Stimulated activated CD4-positive, alpha-beta T cell treated with anti-CD3 and anti-CD28 coated beads, Interleukin-15, amount 100 ng/mL, for 1 hour (primary cell): ENCODE results near the gene SPP1.

Experiments used
- DNase-seq, 2 donors: peaks; one replicate each; pipeline ENCODE4 v3.0.0-alpha.2; 2020; ENCODE audit warnings: low read depth in 1 of 2, low spot score in 1 of 2

Gene SPP1

GRCh38 chr4:87953826-87954225, 21.7 kb upstream of the SPP1 start:
- DNase-seq, result no peak

- DNase-seq, result no peak
Measured at GRCh38 chr4:87956501-87956900, 19.0 kb upstream of the SPP1 start.

GRCh38 chr4:87957061-87957460, 18.5 kb upstream of the SPP1 start:
- no peak for DNase-seq

GRCh38 chr4:87961993-87962392, 13.5 kb upstream of the SPP1 start:
- DNase-seq, result no peak

- no peak for DNase-seq
Measured at GRCh38 chr4:87962398-87963146, 12.9 kb upstream of the SPP1 start.

GRCh38 chr4:87965501-87965975, 10.0 kb upstream of the SPP1 start:
- DNase-seq, result no peak

GRCh38 chr4:87966095-87966496, 9.4 kb upstream of the SPP1 start:
- DNase-seq, result no peak

- DNase-seq, result no peak
Measured at GRCh38 chr4:87967193-87967592, 8.3 kb upstream of the SPP1 start.

- no peak for DNase-seq
Measured at GRCh38 chr4:87970121-87970520, 5.4 kb upstream of the SPP1 start.

GRCh38 chr4:87971866-87972265, 3.6 kb upstream of the SPP1 start:
- no peak for DNase-seq

GRCh38 chr4:87973283-87974169, 2.0 kb upstream of the SPP1 start:
- DNase-seq, result no peak

- DNase-seq, result no peak
Measured at GRCh38 chr4:87974856-87975462, 555 bp upstream of the SPP1 start.

- DNase-seq, result no peak
Measured at GRCh38 chr4:87977521-87978278, 2.2 kb downstream of the SPP1 start.

- DNase-seq, result no peak
Measured at GRCh38 chr4:87978681-87979080, 3.2 kb downstream of the SPP1 start.

GRCh38 chr4:87979810-87980209, 4.3 kb downstream of the SPP1 start:
- no peak for DNase-seq

- DNase-seq, result no peak
Measured at GRCh38 chr4:87981486-87981885, 6.0 kb downstream of the SPP1 start.

GRCh38 chr4:87982036-87982435, 6.5 kb downstream of the SPP1 start:
- no peak for DNase-seq

- DNase-seq, result no peak
Measured at GRCh38 chr4:87982446-87983010, 7.0 kb downstream of the SPP1 start.

GRCh38 chr4:87983996-87984395, 8.5 kb downstream of the SPP1 start:
- no peak for DNase-seq

GRCh38 chr4:87985097-87985886, 9.8 kb downstream of the SPP1 start:
- no peak for DNase-seq
